HuH-7 (cell line): Measurements from ENCODE around the gene VAV2.
"Not testable (repeated sequence)": the region's sequence is repeated elsewhere in the genome, so short reads cannot be mapped to it uniquely, and the experiment has no call there.

ENCODE experiments used
- DNase-seq: peaks from one replicate; pipeline ENCODE4 v3.0.0; 2011; ENCODE audit warnings: low spot score

Gene VAV2

DNA sequence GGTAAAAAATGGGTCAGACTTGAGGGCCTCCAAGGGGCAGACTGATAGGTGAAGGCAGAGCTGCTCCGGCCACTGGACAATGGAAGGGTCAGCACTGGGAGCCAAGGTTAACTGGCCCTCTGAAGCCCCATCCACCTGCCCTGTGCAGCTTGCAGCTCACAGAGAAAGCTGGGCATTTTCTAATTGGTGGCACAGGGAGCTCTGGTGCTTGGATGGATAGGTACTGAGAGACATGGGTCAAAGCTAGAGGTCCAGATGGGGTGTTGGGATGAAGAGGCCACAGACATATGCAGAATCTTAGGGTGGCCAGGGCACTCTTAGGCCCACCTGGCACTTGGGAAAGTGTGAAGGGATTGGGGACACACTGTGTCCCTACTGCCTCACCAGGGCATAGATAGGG lies 224.5 kb downstream of the VAV2 start:
- DNase-seq, result no peak

DNA sequence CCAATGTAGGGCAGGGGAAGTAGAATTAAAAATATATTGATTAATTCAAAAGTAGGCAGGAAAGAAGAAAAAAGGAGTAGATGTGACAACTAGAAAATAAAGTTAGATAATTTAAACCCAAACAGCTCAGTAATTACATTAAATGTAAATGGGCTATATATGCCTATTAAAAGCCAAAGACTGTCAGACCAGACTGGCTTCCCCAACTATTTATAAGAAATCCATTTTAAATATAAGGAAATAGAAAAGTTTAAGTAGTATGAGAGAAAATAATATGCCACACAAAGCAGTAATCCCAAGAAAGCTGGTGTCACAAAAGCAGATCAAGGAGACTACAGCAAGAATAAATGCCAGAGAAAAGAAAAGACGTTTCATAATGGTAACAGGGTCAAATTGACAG lies 225.1 kb downstream of the VAV2 start:
- DNase-seq, result no peak

DNA sequence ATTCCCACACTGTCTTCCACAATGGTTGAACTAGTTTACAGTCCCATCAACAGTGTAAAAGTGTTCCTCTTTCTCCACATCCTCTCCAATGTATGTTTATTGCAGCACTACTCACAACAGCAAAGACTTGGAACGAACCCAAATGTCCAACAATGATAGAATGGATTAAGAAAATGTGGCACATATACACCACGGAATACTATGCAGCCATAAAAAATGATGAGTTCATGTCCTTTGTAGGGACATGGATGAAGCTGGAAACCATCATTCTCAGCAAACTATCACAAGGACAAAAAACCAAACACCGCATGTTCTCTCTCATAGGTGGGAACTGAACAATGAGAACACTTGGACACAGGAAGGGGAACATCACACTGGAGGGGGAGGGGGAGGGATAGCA lies 225.9 kb downstream of the VAV2 start:
- DNase-seq, result not testable (repeated sequence)

DNA sequence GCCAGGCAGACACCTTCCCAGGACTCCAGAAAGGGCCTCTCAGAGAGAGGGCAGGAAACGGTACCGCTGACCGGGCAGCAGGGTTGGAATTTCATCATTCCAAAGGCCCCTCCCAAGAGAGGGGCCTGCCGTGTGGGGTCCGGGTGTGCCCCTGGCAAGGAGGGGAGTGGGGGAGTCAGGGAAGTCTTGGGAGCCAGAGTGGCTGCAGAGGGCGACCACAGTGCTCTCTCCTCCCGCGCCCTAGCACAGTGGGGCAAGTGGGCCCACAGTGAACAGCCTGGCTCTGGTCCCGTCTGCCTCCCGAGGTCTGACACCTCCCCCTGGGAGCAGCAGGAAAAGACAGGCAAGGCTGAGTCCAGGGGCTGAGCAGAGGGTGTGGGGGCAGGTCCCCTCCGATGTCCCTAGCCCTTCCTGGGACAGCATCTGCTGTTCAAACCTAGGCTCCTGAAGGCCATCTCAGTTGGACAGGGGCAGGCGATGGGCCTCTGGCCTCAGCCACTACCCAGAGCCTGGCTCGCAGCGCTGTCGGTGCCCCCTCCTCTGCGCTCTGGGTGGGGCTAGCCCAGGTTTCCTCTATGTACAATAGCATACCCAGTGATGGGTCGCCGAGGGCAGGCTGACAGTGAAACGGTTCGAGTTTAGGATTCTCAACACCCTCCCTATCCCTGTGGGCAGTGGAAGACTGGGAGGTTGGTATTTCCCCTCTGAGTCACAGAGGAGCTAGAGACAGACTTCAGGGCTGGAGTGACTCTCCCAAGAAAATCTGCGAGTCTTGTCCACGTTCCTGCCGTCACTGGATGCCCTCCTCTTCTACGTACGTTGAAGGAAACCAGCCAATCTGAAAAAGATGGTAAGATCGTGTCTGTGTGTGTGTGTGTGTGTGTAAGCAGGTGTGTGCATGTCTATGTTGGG lies 228.6 kb downstream of the VAV2 start:
- DNase-seq, result no peak

DNA sequence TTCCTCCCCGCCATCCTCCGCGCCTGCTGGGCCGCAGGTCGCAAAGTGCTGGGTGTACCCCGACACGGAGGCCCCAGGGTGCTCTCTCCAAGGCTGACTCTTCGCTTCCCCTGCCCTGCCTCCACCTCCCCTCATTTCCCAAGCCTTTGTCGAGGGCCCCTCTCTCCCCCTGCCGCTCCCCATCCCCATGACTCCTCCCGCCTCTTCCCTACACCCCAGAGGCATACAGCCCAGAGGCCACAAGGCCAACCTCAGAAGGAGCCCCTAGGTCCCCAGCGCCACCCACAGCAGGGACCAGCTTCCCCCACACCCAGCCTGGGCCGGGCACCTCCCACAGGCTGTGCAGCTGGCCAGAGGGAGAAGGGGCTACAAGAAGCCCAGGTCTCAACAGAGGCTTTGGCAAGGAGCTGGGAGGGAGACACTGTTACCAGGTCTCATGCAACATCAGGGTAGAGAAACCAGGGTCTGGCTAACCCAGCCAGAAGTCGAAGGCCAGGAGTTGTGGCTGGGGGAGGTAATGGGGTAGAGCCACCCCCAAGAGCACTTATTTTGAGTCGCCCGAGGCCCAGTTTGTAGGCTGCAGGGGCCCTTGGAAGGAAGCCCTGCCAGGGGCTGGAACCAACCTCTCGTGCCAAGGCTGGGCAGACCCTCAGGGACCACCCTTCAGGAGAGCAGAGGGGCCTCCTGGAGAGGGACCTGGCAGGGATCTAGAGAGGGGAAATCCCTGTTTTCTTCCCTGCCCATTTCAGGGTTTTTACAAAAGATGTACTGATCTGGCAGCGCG lies 229.4 kb downstream of the VAV2 start:
- no peak for DNase-seq

DNA sequence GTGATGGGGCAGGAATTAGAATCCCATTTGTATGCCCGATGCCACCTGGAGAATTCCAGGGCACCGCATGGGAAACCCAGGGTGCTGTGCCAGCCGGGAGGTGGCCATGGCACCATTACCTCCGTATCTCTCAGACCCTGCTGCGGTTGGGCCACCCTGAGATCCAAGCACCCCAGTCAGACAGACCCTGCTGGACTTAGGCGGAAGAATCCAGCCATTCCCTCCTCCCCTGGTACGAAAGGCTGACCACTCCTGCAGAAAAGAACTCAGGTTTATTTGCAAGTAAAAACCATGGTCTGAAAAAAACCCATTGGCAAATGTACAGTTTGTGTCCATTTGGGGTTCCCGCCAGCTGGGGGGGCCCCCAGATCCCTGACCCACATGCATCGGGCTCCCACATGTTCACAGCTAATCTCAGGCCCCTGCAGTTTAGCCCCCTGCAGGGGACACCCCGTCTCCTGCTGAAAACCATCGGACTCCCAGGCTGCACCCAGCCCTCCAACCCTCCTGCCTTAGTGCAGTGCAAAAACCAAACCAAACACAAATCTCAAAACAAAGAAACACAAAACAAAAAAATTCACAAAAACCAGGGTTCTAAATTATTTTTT lies 230.4 kb downstream of the VAV2 start:
- no peak for DNase-seq

DNA sequence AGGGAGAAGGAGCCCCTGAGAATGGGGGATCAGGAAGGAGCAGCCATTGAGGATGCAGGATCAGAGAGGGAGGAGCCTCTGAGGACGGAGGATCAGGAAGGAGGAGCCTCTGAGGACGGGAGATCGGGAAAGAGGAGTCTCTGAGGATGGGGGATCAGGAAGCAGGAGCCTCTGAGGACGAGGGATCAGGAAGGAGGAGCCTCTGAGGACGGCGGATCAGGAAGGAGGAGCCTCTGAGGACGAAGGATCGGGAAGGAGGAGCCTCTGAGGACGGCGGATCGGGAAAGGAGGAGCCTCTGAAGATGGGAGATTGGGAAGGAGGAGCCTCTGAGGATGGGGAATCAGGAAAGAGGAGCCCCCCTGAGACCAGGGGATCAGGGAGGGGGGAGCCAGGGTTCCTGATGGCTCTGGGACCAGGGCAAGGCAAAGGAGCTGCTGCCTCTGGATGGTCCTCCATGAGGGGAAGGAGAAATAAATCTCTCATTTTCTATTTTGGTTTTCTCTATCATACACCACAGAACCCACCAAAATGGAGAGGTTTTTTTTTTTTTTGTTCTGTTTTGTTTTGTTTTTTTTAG lies 231.3 kb downstream of the VAV2 start:
- no peak for DNase-seq

DNA sequence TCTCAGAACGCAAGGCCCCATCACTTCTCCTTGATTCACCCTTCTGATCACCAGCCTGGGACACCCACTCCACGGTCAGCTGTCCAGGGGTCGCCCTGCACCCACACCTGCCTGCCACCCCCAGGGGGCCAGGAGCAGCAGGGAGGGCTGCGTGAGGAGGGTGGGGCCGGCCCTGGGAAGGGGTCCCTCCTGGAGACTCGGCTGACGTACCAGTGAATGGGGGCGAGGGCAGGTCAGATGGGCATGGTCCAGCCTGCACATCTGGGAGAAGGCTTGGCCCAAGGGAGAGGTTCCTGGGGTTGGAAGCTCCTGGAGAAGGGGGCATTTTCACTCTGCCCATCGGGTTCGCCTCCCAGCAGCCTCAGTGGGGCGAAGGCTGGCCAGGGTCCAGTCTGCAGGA lies 232.2 kb downstream of the VAV2 start:
- no peak for DNase-seq

DNA sequence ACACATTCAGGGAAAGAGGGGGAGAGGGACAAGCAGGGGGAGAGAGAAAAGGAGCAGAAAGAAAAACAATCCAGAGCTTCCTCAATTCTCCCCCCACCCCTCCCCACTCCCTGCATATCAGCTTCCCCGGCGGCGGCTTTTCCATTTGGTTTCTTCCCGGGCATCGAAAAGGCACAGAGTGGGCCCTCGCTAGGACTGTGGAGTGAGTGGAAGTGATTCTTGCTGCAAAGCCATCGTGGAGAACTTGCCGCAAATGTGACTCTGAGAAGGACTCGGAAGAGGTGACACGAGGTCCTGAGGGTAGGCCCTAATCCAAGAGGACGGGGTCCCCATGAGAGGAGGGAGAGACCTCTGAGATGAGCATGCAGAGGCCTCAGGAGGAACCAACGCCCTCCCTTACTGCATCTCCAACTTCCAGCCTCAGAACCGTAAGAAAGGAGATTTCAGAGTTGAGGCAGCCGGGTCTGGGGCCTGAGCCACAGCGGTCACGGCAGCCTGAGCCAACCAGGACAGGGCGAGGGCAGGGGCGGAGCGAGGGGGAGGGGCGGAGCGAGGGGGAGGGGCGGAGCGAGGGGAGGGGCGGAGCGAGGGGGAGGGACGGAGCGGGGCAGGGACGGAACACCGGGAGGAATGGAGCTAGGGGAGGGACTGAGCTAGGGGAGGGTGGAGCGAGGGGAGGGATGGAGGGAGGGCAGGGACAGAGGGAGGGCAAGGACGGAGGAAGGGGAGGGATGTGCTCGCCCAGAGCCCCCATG lies 232.8 kb downstream of the VAV2 start:
- no peak for DNase-seq

DNA sequence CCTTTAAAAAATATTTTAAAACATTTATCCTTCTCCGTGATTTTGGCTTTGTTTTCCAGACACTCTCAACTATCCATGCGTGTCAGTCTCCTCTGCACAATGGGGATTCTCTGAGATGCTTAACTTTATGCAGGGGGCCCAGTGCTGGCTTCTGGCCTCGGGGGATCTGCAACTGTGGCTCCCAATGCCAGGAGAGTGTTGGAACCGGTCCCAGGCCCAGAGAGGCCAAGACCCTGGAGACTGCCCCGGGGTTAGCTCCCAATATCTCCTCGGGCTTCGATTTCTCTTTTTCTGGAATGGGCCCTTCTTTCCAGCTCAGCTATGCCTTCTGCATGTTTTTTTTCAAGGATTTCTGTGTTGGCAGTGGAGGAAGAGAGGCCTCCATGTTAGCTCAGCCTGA lies 233.9 kb downstream of the VAV2 start:
- no peak for DNase-seq

DNA sequence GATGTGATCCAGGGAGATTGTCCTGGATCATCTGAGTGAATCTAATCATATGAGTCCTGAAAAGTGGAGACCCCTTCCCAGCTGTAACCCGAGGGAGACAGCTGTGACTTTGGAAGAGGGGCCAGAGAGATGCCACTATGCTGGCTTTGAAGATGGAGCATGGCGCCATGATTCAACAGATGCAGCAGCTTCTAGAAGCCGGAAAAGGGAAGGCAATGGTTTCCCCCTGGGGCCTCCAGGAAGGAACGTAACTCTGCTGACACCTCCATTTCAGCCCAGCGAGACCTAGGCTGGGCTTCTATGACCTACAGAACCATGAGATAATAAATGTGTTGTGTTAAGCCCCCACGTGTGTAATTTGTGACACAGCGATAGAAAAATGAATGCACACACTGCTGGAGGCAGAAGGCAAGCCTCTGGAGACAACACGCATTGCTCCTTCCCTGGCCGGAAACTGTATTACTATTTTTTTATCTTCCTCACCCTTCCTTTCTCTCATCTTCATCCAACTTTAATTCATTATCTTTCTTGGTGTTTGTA lies 237.4 kb downstream of the VAV2 start:
- DNase-seq, result no peak

DNA sequence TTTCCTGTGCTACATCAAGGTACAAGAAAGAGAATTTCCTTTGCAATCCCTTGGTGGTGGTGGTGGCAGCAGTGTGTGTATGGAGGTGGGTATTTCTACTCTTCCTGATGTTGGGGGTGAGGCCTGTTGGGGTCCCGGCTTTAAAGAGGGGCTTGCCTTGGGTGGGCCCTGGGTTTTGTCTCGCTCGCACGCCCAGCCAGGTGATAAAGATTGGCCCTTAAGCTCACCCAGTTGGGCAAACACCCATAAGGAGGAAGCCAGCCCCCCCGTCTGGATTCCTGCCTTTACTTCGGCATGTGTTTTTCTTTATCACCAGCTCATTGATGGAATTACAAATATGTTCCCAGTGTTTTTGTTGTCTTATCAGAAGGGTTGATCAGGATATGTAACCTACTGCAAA lies 237.9 kb downstream of the VAV2 start:
- no peak for DNase-seq

DNA sequence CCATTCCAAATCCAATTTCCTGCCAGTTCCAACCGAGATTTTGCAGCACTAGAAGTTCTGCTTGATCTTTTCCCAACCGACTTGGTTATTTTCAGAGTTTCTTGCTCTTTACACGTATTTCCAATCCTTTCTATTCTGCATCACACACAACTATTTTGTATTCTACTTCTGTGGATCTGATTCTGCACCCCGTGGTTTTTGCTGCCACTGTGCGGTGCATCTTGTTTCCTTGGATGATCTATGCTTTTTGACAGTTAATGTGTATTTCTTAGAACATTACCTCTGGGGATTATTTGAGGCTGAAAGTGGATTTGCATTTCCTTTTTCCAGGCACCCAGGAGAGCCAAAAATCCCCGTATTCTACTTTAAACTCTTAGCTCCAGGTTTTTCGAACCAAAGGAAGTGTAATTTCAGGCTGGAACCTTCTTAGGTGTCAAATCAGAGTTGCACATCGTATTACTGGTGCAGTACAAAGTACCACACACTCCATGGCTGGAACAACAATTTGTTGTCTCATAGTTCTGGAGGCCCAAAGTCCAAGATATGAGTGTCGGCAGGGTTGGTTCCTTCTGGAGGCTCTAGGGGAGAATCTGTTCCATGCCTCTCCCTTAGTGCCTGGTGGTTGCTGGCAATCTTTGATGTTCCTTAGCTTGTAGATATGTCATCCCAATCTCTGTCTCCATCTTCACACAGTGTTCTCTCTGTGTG lies 239.2 kb downstream of the VAV2 start:
- no peak for DNase-seq

DNA sequence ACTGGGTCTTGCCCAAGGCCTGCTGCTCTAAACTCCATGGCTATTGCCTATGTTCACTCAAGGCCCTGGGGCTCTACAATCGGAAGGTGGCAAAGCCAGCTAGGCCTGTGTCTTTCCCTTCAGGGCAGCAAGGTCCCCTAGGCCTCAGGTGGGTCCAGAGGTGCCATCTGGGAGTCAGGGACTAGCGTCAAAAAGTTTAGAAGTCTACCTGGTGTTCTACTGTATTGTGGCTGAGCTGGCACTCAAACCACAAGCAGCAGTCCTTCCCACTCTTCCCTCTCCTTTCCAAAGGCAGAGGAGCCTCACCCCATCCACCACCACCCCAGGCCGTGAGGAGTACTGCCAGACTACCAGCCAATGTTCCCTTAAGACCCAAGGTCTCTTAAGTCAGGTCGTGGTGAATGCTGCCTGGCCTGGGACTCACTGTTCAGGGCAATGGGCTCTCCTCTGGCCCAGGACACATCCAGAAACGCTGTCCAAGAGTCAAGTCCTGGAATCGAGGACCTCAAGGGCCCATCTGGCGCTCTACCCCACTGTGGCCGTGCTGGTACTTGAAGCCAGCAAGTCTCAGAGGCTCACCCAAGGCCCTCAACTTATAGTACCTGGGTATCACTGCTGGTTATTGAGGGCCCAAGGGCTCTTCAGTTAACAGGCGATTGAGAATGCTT lies 241.0 kb downstream of the VAV2 start:
- no peak for DNase-seq

DNA sequence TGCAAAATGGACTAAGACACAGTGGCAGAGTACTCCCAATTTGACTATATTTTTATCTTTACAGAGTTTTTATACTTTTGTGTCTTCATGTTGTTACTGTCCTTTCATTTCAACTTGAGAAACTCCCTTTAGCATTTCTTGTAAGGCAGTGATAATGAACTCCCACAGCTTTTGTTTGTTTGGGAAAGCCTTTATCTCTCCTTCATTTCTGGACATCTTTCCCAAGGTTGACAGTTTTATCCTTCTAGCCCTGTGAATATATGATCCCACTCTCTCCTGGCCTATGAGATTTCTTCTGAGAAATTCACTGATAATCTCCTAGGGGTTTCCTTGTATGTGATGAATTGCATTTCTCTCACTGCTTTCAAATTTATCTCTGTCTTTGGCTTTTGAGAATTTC lies 244.8 kb downstream of the VAV2 start:
- no peak for DNase-seq

DNA sequence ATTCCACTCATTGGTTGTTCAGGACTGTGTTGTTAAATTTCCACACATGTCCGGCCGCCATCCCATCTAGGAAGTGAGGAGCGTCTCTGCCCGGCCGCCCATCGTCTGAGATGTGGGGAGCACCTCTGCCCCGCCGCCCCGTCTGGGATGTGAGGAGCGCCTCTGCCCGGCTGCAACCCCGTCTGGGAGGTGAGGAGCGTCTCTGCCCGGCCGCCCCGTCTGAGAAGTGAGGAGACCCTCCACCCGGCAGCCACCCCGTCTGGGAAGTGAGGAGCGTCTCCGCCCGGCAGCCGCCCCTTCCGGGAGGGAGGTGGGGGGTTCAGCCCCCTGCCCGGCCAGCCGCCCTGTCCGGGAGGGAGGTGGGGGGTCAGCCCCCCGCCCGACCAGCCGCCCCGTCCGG lies 247.6 kb downstream of the VAV2 start:
- not testable (repeated sequence) for DNase-seq

DNA sequence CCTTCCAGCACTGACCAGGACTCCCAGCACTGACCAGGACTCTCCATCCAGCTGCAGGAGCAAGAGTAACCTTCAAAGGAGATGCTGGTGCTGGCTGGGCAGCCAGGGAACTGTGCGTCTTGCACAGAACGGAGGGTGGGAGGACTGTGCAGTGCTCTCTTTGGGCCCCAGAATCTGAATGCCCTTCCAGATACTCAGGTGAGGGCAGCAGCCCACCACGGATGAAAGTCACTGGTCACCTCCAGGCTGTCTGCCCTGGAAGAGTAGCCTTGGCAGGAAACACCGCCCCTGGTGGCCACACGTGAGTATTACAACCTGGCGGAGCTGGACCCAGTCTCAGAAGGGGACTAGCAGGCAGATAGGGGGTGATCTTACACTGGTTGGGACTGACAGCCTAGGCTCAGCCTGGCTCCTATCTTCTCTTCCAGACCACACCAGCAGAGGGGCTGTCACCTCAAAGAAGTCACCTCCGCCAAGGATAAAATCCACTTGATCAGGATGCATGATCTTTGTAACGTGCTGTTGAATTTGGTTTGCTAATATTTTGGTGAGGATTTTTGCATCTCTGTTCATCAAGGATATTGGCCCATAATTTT lies 249.2 kb downstream of the VAV2 start:
- peak; percentile 95 for DNase-seq

DNA sequence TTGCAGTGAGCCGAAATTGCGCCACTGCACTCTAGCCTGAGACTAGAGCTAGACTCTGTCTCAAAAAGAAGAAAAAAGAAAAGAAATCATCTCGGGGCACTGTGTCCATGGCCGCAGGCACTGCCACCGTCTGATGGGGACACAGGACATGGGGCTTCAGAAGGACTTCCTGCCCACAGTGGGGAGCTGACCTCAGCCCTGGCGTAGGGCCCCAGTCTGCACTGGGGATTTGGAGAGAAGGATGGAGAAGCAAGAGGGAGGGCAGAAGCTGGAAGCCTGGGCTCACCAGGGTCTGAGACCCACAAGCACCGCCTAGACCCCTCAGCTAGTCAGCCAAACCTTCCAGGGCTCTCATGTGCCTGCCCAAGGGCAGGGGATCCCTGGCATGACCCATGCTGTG lies 249.9 kb downstream of the VAV2 start:
- DNase-seq, result no peak

DNA sequence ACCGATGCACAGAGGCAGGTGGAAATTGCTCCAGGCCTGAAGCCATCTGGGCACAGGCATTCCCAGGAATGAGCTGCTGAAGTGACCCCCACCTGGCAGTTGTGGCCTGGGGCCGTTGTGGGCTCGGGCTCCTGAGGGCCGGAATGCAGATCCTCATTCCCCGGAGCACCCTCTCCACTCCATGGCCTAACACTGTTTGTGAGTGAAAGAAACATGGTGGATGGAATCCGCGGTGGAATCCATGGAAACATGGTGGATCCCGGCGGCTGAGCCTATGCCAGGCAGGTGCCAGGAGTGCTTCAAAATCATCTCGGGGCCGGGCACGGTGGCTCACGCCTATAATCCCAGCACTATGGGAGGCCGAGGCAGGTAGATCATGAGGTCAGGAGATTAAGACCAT lies 250.4 kb downstream of the VAV2 start:
- DNase-seq, result no peak

DNA sequence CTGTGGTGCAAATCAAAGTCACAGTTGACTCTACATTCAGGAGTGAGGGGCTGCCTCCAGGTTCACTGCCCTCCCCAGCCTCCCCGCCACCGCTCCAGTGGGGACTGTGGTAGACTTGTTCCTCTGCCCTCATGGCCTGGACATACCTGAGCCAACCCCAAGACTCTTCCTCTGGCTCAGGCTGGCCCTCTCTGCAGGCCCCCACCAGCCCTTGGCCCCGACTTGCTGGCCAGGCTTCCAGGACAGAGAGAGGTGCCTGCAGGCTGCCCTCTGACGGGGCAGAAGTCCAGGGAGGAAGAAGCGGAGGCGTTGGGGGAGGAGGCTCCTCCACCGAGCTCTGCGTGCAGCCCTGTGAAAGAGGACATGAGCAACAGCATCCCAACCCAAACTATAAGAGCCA lies 251.2 kb downstream of the VAV2 start:
- no peak for DNase-seq
